Muscle of leg (tissue), 11 donors: ENCODE data around the gene TCN2. TPM values are rescaled to one million over a fixed set of nuclear protein-coding genes. Genes with fewer than 3 reads are reported as not detected.

Experiments used
- DNase-seq: peaks from one replicate; pipeline ENCODE4 v3.0.0; 2013
- H3K27ac ChIP-seq: one replicate; pipeline ENCODE4 v1.5.1; 2013; ENCODE audit warnings: mild to moderate bottlenecking, low read length, control low read depth
- H3K27me3 ChIP-seq: one replicate; pipeline ENCODE4 v1.6.1; 2013; ENCODE audit warnings: low read length; ENCODE audit not compliant: control insufficient read depth, insufficient read depth
- H3K36me3 ChIP-seq: one replicate; pipeline ENCODE4 v1.6.1; 2013; ENCODE audit warnings: low read length; ENCODE audit not compliant: control insufficient read depth, insufficient read depth
- H3K4me1 ChIP-seq: one replicate; pipeline ENCODE4 v1.6.1; 2013; ENCODE audit warnings: low read length; ENCODE audit not compliant: control insufficient read depth, insufficient read depth
- H3K4me3 ChIP-seq: one replicate; pipeline ENCODE4 v1.5.1; 2013; ENCODE audit warnings: low read length, control low read depth
- H3K9me3 ChIP-seq: replicated peaks from 2 replicates; pipeline ENCODE4 v1.6.1; 2013; ENCODE audit warnings: low read depth, low read length; ENCODE audit not compliant: control insufficient read depth
- WGBS: methylation state at CpG from one replicate; pipeline ENCODE4 v1.1.5; 2013; ENCODE audit warnings: missing lambda C conversion rate; ENCODE audit not compliant: insufficient coverage; 5-methylcytosine and 5-hydroxymethylcytosine counted together
- polyA plus RNA-seq, 8 donors: library from polyadenylated mRNA; unstranded; fragments of 120-200 nt; gene quantifications; one replicate each; pipeline versions ENCODE4 v1.2.1 to v1.2.3, GENCODE V29; 2013; ENCODE audit warnings: inconsistent platforms in 1 of 8, low replicate concordance in 1 of 8; ENCODE audit not compliant: insufficient read length in 8 of 8, insufficient read depth in 1 of 8
- total RNA-seq: library from RNA; stranded (reverse); fragments of 120-200 nt; gene quantifications from one replicate; pipeline ENCODE4 v1.2.4, GENCODE V29; 2013

Gene TCN2
- total and polyA plus RNA-seq, 9 donors: 6.0 to 13.2 (median 9.8) TPM

GRCh38 chr22:30607300-30607930, 441 bp downstream of the TCN2 start:
- WGBS: 61% methylated on average over 2 of the region's 7 CpGs
- H3K36me3 ChIP-seq: no peaks in the 10 kb centered on the region
- no peaks in the 10 kb centered on the region for H3K9me3 ChIP-seq
- peak overlapping the region; percentile 72 for H3K4me3 ChIP-seq
- H3K27me3 ChIP-seq: no peaks in the 10 kb centered on the region
- peak overlapping the region; percentile 90 for H3K27ac ChIP-seq
- peaks cover 37% of the 10 kb centered on the region for H3K4me1 ChIP-seq
- DNase-seq: no peak

- peaks cover 37% of the 10 kb centered on the region for H3K4me1 ChIP-seq
Observed at GRCh38 chr22:30607939-30608338, 965 bp downstream of the TCN2 start.

GRCh38 chr22:30609260-30610185, 2.5 kb downstream of the TCN2 start:
- peaks cover 37% of the 10 kb centered on the region for H3K4me1 ChIP-seq
- no peaks in the 10 kb centered on the region for H3K27me3 ChIP-seq
- DNase-seq: peak; percentile 78
- 46% methylated on average over 13 of the region's 17 CpGs for WGBS
- H3K4me3 ChIP-seq: no peak overlapping the region
- H3K9me3 ChIP-seq: no peaks in the 10 kb centered on the region
- peak overlapping the region; percentile 67 for H3K27ac ChIP-seq
- H3K36me3 ChIP-seq: peaks cover 10% of the 10 kb centered on the region

More at GRCh38 chr22:30607939-30608338, 965 bp downstream of the TCN2 start:
- no peaks in the 10 kb centered on the region for H3K9me3 ChIP-seq
- 34% methylated on average over 2 of the region's 7 CpGs for WGBS
- no peak overlapping the region for H3K4me3 ChIP-seq
- DNase-seq: no peak
- H3K36me3 ChIP-seq: peaks cover 5% of the 10 kb centered on the region
- no peak overlapping the region for H3K27ac ChIP-seq
- no peaks in the 10 kb centered on the region for H3K27me3 ChIP-seq

- peaks cover 37% of the 10 kb centered on the region for H3K4me1 ChIP-seq
- DNase-seq: no peak
- 57% methylated on average over 5 of the region's 7 CpGs for WGBS
Observed at GRCh38 chr22:30610299-30610698, 3.3 kb downstream of the TCN2 start.

GRCh38 chr22:30611197-30611596, 4.2 kb downstream of the TCN2 start:
- WGBS: 94% methylated on average over 3 of the region's 3 CpGs
- no peak overlapping the region for H3K4me3 ChIP-seq
- H3K27ac ChIP-seq: no peak overlapping the region
- peaks cover 14% of the 10 kb centered on the region for H3K36me3 ChIP-seq
- H3K9me3 ChIP-seq: no peaks in the 10 kb centered on the region
- no peaks in the 10 kb centered on the region for H3K27me3 ChIP-seq
- DNase-seq: no peak
- peaks cover 32% of the 10 kb centered on the region for H3K4me1 ChIP-seq

More at GRCh38 chr22:30610299-30610698, 3.3 kb downstream of the TCN2 start:
- H3K27me3 ChIP-seq: no peaks in the 10 kb centered on the region
- no peak overlapping the region for H3K27ac ChIP-seq
- H3K36me3 ChIP-seq: peaks cover 10% of the 10 kb centered on the region
- no peaks in the 10 kb centered on the region for H3K9me3 ChIP-seq
- no peak overlapping the region for H3K4me3 ChIP-seq

GRCh38 chr22:30612789-30613188, 5.8 kb downstream of the TCN2 start:
- Histone ChIP-seq H3K36me3 (peaks cover 14% of the 10 kb centered on the region), H3K27ac (no peak overlapping the region), H3K4me3 (no peak overlapping the region), H3K27me3 (no peaks in the 10 kb centered on the region), H3K4me1 (peaks cover 19% of the 10 kb centered on the region), H3K9me3 (no peaks in the 10 kb centered on the region)
- 92% methylated on average over 5 of the region's 8 CpGs for WGBS
- DNase-seq: no peak

- no peak for DNase-seq
- Histone ChIP-seq H3K27me3 (no peaks in the 10 kb centered on the region), H3K27ac (no peak overlapping the region), H3K36me3 (peaks cover 17% of the 10 kb centered on the region), H3K4me3 (no peak overlapping the region), H3K4me1 (peaks cover 6% of the 10 kb centered on the region), H3K9me3 (no peaks in the 10 kb centered on the region)
- 88% methylated on average over 1 of the region's 7 CpGs for WGBS
Observed at GRCh38 chr22:30614268-30614667, 7.3 kb downstream of the TCN2 start.

- Histone ChIP-seq H3K27me3 (no peaks in the 10 kb centered on the region), H3K36me3 (peaks cover 19% of the 10 kb centered on the region), H3K4me3 (no peak overlapping the region), H3K4me1 (peaks cover 1% of the 10 kb centered on the region), H3K27ac (no peak overlapping the region), H3K9me3 (no peaks in the 10 kb centered on the region)
- no peak for DNase-seq
Observed at GRCh38 chr22:30614879-30615278, 7.9 kb downstream of the TCN2 start.

- Histone ChIP-seq H3K4me3 (no peak overlapping the region), H3K27ac (no peak overlapping the region), H3K9me3 (no peaks in the 10 kb centered on the region), H3K4me1 (no peaks in the 10 kb centered on the region), H3K36me3 (peaks cover 24% of the 10 kb centered on the region), H3K27me3 (no peaks in the 10 kb centered on the region)
- 85% methylated on average over 6 of the region's 7 CpGs for WGBS
- no peak for DNase-seq
Observed at GRCh38 chr22:30615543-30615954, 8.6 kb downstream of the TCN2 start.

GRCh38 chr22:30617819-30618218, 10.8 kb downstream of the TCN2 start:
- no peak for DNase-seq
- 90% methylated on average over 2 of the region's 6 CpGs for WGBS
- Histone ChIP-seq H3K9me3 (no peaks in the 10 kb centered on the region), H3K4me3 (no peak overlapping the region), H3K27me3 (no peaks in the 10 kb centered on the region), H3K36me3 (peaks cover 21% of the 10 kb centered on the region), H3K27ac (no peak overlapping the region), H3K4me1 (no peaks in the 10 kb centered on the region)
